Left kidney (tissue), 2 donors: ENCODE measurements around the gene ZNF212. TPM values are rescaled to one million over a fixed set of nuclear protein-coding genes. Genes with fewer than 3 reads are reported as not detected.
"Not testable (repeated sequence)": the region's sequence is repeated elsewhere in the genome, so short reads cannot be mapped to it uniquely, and the experiment has no call there.

Experiments
- DNase-seq: peaks from one replicate; pipeline ENCODE4 v3.0.0-alpha.2; 2013
- polyA plus RNA-seq: library from polyadenylated mRNA; unstranded; fragments of 120-200 nt; gene quantifications from one replicate; pipeline ENCODE4 v1.2.1, GENCODE V29; 2013; ENCODE audit not compliant: insufficient read length

The ZNF212 gene
- polyA plus RNA-seq, 1 donor = 17.1 TPM

DNA sequence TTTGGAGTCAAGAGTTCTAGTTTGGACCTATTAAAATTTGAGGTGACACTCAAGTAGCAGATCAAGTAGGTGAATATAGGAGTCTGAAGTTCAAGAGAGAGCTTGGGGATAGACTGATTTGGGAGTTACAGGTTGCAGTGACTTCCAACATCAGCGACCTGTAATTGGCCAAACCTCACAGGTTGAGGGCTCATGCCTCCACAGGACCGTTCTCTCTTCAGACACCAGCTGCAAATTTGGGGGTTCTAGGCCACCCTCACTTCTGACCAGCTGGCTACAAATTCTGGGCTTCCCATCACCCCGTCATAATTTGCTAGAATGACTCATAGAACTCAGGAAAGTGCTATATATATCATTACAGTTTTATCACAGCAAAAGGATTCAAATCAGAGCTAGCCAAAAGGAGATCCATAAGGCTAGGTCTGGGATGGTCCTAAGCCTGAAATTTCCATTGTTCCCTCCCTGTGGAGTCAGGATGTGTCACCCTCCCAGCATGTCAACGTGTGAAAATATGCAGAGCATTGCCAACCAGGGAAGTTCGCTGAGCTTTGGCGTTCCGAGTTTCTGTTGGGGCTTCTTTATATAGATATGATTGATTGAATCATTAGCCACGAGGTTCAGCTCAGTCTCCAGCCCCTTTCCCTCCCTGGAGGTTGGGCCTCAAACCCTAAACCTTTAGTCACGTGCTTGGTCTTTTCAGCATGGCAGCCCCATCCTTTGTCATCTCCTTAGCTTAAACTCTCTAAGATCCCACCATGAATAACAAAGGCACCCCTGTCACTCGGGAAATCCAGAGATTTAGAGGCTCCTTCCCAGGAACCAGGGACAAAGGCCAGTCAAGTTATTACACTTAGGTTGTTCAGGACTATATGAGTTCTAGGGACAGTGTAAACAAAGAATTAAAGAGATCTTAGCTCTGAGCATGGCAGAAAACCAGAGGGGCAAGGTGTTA lies 20.7 kb upstream of the ZNF212 start:
- no peak for DNase-seq

- no peak for DNase-seq
Measured at GRCh38 chr7:149220534-149220933, 18.9 kb upstream of the ZNF212 start.

GRCh38 chr7:149223176-149223575 lies 16.3 kb upstream of the ZNF212 start:
- no peak for DNase-seq

DNA sequence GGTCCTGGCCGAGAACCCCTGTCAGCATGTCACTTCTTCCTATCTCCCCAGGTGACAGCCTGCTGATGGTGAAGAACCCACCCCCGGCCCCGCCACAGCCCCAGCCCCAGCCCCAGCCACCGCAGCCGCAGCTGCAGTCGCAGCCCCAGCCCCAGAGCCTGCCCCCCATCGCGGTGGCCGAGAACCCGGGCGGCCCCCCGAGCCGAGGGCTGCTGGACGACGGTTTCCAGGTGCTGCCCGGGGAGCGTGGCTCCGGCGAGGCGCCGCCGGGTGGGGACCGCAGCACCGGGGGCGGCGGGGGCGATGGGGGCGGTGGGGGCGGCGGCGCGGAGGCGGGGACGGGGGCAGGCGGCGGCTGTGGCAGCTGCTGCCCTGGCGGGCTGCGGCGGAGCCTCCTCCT lies 15.7 kb upstream of the ZNF212 start:
- no peak for DNase-seq

DNA sequence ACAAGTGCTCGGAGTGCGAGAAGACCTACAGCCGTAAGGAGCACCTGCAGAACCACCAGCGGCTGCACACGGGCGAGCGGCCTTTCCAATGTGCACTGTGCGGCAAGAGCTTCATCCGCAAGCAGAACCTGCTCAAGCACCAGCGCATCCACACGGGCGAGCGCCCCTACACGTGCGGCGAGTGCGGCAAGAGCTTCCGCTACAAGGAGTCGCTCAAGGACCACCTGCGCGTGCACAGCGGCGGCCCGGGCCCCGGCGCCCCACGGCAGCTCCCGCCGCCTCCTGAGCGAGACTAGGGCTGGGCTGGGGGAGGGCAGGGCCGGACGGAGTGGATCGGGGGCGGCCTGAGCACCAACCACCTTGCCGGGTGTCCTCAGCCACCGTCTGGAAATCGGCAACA lies 15.1 kb upstream of the ZNF212 start:
- DNase-seq = no peak

DNA sequence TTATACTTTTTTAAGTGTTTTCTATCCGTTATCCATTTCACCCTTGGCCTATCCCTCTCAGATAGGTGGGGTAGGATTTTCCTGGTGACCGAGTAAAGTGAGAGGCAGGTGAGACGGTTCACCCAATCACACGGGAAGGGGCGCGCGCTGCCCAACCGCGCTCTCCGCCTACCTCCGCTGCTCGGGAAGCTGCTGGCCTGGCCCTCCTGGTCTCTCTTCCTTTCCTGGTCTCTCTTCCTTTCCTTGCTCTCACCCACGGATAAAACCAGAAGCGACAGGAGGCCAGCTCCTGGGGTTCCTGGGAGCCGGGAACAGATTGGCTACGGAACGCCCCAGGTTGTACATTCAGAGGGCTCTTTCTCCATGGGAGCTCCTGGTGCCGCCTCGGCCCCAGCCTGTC lies 14.3 kb upstream of the ZNF212 start:
- no peak for DNase-seq

DNA sequence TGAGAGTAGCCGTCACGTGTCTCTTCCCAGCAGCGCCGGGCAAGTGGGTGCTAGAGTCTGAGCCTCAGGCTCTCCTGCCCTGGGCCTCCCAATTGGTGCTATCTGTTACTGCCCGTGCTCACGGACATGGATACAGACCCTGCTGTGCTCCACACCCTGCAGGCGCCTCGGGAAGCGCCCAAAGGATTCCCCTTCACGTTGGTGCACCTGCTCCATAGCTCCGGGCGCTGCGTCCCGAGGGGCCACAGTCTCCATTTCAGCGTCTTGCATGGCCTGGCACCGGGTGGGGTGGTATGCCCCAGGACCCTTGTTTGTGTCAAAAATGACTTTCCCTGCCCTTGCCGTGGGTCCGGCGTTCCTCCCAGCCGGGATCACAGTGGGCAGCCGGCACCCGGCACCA lies 13.8 kb upstream of the ZNF212 start:
- no peak for DNase-seq

GRCh38 chr7:149226366-149226765 lies 13.1 kb upstream of the ZNF212 start:
- not testable (repeated sequence) for DNase-seq

GRCh38 chr7:149226840-149227494 lies 12.5 kb upstream of the ZNF212 start:
- no peak for DNase-seq

GRCh38 chr7:149228831-149229471 lies 10.5 kb upstream of the ZNF212 start:
- no peak for DNase-seq

GRCh38 chr7:149229526-149229925 lies 9.9 kb upstream of the ZNF212 start:
- no peak for DNase-seq

DNA sequence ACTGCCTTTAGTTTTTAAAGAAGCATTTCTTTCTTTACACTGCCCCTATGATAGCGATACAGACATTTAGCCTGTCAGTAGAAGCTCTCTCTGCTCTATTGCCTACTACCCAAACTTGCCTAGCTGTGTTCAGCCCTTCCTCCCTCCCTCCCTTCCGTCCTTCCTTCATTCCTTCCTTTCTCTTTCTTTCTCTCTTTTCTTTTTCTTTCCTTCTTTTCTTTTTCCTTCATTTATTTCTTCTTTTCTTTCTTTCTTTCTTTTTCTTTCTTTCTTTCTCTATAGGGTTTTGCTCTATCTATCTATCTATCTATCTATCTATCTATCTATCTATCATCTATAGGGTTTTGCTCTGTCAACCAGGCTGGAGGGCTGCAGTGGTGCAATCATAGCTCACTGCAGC lies 7.1 kb upstream of the ZNF212 start:
- no peak for DNase-seq

DNA sequence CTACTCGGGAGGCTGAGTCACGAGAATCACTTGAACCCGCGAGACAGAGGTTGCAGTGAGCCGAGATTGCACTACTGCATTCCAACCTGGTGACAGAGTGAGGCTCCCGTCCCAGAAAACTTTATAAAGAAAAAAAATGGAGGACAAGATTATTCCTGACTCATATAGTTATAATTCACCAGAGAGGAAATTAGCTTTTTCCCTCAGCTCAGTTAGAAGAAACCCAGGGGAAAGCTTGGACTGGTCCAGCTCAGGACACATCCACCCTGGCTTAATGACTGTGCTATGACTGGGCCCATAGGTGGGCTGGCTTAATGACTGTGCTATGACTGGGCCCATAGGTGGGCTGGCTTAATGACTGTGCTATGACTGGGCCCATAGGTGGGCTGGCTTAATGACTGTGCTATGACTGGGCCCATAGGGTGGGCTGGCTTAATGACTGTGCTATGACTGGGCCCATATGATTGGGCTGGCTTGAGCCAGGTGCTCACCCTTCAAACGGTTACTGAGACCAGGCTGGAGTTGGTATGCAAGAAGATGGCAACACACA lies 5.7 kb upstream of the ZNF212 start:
- not testable (repeated sequence) for DNase-seq

GRCh38 chr7:149237502-149237901 lies 1.9 kb upstream of the ZNF212 start:
- DNase-seq = no peak

GRCh38 chr7:149238051-149238450 lies 1.4 kb upstream of the ZNF212 start:
- no peak for DNase-seq

GRCh38 chr7:149240637-149241036 lies 1.2 kb downstream of the ZNF212 start:
- DNase-seq = no peak

- no peak for DNase-seq
Measured at GRCh38 chr7:149241696-149242095, 2.2 kb downstream of the ZNF212 start.

DNA sequence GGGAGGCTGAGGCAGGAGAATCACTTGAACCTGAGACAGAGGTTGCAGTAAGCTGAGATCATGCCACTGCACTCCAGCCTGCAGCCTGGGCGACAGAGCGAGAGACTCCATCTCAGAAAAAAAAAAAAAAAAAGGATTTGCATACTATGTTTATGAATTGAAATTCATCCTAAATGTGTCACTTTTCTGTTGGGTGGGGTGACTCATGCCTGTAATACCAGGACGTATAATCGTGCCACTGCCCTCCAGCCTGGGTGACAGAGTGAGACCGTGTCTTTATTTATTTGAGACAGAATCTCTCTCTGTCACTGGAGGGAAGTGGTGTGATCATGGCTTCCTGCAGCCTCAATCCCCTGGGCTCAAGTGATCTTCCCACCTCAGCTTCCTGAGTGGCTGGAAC lies 5.8 kb downstream of the ZNF212 start:
- DNase-seq = no peak

DNA sequence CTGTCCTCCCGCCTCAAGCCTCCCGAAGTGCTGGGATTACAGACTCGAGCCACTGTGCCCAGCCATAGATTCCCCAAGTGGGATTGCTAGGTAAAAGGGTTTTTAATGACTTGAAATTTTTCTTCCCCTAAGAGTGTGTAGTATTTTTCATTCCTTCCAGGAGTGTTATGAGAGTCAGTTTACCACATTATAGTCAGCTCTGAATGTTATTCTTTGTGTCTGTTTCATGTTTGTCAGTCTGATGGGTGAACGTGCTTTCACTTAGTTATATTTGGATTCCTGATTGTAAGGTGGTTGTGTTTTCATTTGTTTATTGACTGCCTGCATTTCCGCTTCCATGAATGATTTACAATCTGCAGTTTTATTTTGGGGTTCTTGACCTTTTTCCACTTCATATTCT lies 6.3 kb downstream of the ZNF212 start:
- no peak for DNase-seq

DNA sequence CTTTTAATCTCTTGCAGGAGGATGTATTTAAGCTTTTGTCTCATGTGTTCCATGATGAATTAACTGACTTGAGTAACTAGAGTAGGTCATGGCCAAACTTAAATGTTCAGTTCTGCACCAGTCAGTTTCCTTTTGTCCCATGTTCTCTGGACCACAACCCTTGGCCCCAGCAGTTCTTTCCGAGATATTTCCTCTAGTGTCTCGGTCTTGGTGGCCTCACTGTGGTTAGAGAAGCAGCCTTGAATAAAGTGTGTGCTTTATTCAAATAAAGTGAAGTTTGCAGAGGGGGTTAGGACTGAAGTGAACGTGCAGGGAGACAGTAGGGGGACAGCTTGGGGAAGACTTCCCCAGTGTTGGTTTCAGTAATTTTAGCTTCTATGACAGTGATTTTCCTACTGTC lies 9.3 kb downstream of the ZNF212 start:
- no peak for DNase-seq

GRCh38 chr7:149250151-149250550 lies 10.7 kb downstream of the ZNF212 start:
- not testable (repeated sequence) for DNase-seq

DNA sequence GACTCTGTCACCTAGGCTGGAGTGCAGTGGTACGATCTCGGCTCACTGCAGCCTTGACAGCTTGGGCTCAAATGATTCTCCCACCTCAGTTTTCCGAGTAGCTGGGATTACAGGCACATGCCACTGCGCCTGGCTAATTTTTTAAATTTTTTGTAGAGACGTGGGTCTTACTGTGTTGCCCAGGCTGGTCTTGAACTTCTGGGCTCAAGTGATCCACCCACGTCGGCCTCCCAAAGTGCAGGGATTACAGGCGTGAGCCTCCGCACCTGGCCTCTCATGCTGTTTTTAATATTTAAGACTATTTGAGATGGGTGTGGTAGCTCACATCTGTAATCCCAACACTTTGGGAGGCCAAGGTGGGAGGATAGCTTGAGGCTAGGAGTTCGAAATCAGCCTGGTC lies 12.1 kb downstream of the ZNF212 start:
- not testable (repeated sequence) for DNase-seq

DNA sequence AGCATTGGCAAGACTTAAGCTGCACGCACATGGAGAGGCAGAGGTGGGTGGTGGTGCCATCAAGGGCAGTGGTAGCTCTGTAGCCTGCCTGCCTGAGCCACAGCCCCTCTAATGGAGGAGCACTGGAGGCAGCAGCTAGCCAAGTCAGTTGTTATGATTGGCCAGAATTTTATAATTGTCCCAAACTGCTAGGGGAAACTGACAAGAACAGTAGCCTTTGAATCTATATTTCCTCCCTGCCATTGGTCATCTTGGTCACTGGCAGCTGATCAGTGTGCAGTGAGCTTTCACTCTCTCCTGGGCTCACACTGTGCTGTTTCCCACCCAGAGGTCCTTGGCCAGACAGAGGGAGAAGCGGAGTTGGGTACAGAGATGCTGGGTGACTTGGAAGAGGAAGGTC lies 12.9 kb downstream of the ZNF212 start:
- no peak for DNase-seq
